Measurements from ENCODE around the gene RAB20.

DNA sequence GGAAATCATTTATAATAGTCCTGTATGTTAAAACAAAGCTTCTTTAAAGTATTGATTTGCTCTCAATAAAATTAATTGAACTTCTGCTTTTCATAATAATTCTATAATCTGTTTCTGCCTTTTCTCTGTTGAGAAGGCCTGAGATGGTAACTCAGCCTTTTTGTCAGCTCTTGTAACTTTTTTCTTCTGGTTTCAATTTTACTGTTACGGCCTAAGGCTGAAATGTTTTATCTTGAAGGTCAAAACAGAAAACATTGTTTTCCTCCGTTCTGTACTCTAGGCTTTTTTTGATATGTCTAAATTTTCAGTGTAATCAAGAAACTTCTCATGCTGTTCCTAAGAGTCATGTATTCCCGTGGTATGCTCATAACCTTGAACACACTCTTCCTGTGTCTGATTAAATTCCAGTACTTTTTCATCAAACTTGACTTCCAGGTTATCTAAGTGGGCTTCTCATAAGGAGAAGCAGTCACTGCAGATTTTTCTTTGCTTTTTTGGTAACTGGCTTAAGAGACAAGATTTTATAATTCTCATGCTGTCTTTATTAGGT, 46.2 kb upstream of the RAB20 start:
- TF ChIP-seq POLR2A (IDR thresholded peaks at IDR 0.05) = no peak
- TF ChIP-seq, protein P1, sequence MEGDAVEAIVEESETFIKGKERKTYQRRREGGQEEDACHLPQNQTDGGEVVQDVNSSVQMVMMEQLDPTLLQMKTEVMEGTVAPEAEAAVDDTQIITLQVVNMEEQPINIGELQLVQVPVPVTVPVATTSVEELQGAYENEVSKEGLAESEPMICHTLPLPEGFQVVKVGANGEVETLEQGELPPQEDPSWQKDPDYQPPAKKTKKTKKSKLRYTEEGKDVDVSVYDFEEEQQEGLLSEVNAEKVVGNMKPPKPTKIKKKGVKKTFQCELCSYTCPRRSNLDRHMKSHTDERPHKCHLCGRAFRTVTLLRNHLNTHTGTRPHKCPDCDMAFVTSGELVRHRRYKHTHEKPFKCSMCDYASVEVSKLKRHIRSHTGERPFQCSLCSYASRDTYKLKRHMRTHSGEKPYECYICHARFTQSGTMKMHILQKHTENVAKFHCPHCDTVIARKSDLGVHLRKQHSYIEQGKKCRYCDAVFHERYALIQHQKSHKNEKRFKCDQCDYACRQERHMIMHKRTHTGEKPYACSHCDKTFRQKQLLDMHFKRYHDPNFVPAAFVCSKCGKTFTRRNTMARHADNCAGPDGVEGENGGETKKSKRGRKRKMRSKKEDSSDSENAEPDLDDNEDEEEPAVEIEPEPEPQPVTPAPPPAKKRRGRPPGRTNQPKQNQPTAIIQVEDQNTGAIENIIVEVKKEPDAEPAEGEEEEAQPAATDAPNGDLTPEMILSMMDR (IDR thresholded peaks at IDR 0.05) = no peak

All from testis (tissue), 2 donors.